PC-3 (cell line): ENCODE measurements around the gene CTSF. TPM values are rescaled to one million over a fixed set of nuclear protein-coding genes. Genes with fewer than 3 reads are reported as not detected.

Source experiments
- ATAC-seq: fragments of 200-7000 bp; cut with Tn5 transposase; 2 replicates; pipeline ENCODE4 v1.9.1; 2020; ENCODE audit warnings: mild to moderate bottlenecking, moderate library complexity
- BruUV-seq: library from RNA; stranded (reverse); fragments of 400-500 nt; replicated peaks from 2 replicates; lab custom pipeline; 2021; lab: Mats Ljungman, UMichigan
- CTCF ChIA-PET: fragments of 300-600 bp; sonication (Branson Sonifier 250); formaldehyde crosslinking; loops from one replicate; lab custom pipeline; 2022; ENCODE audit warnings: antibody characterized with exemption; lab: Charles Lee
- POLR2A ChIA-PET: fragments of 300-600 bp; sonication (Branson Sonifier 250); formaldehyde crosslinking; loops from one replicate; lab custom pipeline; 2022; ENCODE audit warnings: antibody characterized with exemption; ENCODE audit not compliant: unreplicated experiment; lab: Charles Lee
- DNase-seq: peaks from one replicate; pipeline ENCODE4 v3.0.0-alpha.2; 2015
- H2AFZ ChIP-seq: fragments of 300-600 bp; sonication (generic); 2 replicates; pipeline ENCODE4 v1.6.0; 2016; ENCODE audit warnings: antibody characterized with exemption, low read length
- H3F3A ChIP-seq: fragments of 300-600 bp; sonication (generic); one replicate; pipeline ENCODE4 v1.6.0; 2017; ENCODE audit warnings: antibody characterized with exemption, low read length, control low read depth, mild to moderate bottlenecking; ENCODE audit not compliant: unreplicated experiment
- H3K27ac ChIP-seq: fragments of 300-600 bp; sonication (generic); 2 replicates; pipeline ENCODE4 v1.5.1; 2016; ENCODE audit warnings: mild to moderate bottlenecking, low read length
- H3K27me3 ChIP-seq: fragments of 300-600 bp; sonication (generic); 2 replicates; pipeline ENCODE4 v1.6.1; 2016; ENCODE audit warnings: low read length, mixed read lengths
- H3K36me3 ChIP-seq: fragments of 300-600 bp; sonication (generic); 2 replicates; pipeline ENCODE4 v1.6.1; 2016; ENCODE audit warnings: low read depth, mixed run types, low read length, mixed read lengths
- H3K4me1 ChIP-seq: fragments of 300-600 bp; sonication (generic); 2 replicates; pipeline ENCODE4 v1.5.1; 2016; ENCODE audit warnings: low read length; ENCODE audit not compliant: insufficient read depth
- H3K4me2 ChIP-seq: fragments of 300-600 bp; sonication (generic); 2 replicates; pipeline ENCODE4 v1.6.0; 2016; ENCODE audit warnings: low read length
- H3K4me3 ChIP-seq: fragments of 300-600 bp; sonication (generic); 2 replicates; pipeline ENCODE4 v1.5.1; 2016; ENCODE audit warnings: mild to moderate bottlenecking, low read length, mixed read lengths
- H3K79me2 ChIP-seq: fragments of 300-600 bp; sonication (generic); 2 replicates; pipeline ENCODE4 v1.6.1; 2017; ENCODE audit warnings: low read length, mixed read lengths
- H3K9ac ChIP-seq: fragments of 300-600 bp; sonication (generic); 2 replicates; pipeline ENCODE4 v1.6.0; 2016; ENCODE audit warnings: mild to moderate bottlenecking, low read length
- H3K9me2 ChIP-seq: fragments of 300-600 bp; sonication (generic); replicated peaks from 2 replicates; pipeline ENCODE4 v1.6.1; 2016; ENCODE audit warnings: mixed run types, low read length, mixed read lengths
- H3K9me3 ChIP-seq: fragments of 300-600 bp; sonication (generic); 2 replicates; pipeline ENCODE4 v1.6.1; 2016; ENCODE audit warnings: low read length, mixed read lengths
- H4K20me1 ChIP-seq: fragments of 300-600 bp; sonication (generic); 2 replicates; pipeline ENCODE4 v1.6.1; 2016; ENCODE audit warnings: low read length, mixed read lengths
- CTCF ChIP-seq: fragments of 300-600 bp; sonication (generic); conservative IDR thresholded peaks from 2 replicates; pipeline ENCODE4 v1.5.1; 2017; ENCODE audit warnings: antibody characterized with exemption, low read depth, mild to moderate bottlenecking, low read length
- EZH2 ChIP-seq: fragments of 300-600 bp; sonication (generic); IDR thresholded peaks from one replicate; pipeline ENCODE4 v1.6.1; 2017; ENCODE audit warnings: antibody characterized with exemption, mild to moderate bottlenecking, low read length; ENCODE audit not compliant: unreplicated experiment
- EZH2phosphoT487 ChIP-seq: fragments of 300-600 bp; sonication (generic); IDR thresholded peaks from 2 replicates; pipeline ENCODE4 v1.6.1; 2018; ENCODE audit warnings: mild to moderate bottlenecking, antibody characterized with exemption, low read length, borderline replicate concordance
- intact Hi-C: fragments of 100-400 bp; cut with micrococcal nuclease; formaldehyde crosslinking; loops from 2 replicates; pipeline ENCODE4 v1.9.0; 2023
- total RNA-seq: library from RNA; depleted of rRNA; stranded (reverse); fragments of >200 nt; gene quantifications from 2 replicates; pipeline ENCODE4 v1.2.3, GENCODE V29; 2014

Gene CTSF
- total RNA-seq, 1 experiment from 2014 or later = 9.4 TPM

- no peak for ATAC-seq
- intact Hi-C loops = loop anchor here (2.0 kb wide), 1 partner anchor 69 kb away; the partner anchor contains the start of gene RBM14
- POLR2A ChIA-PET = no interaction called here
Measured at GRCh38 chr11:66547662-66548009, 20.8 kb downstream of the CTSF start.

DNA sequence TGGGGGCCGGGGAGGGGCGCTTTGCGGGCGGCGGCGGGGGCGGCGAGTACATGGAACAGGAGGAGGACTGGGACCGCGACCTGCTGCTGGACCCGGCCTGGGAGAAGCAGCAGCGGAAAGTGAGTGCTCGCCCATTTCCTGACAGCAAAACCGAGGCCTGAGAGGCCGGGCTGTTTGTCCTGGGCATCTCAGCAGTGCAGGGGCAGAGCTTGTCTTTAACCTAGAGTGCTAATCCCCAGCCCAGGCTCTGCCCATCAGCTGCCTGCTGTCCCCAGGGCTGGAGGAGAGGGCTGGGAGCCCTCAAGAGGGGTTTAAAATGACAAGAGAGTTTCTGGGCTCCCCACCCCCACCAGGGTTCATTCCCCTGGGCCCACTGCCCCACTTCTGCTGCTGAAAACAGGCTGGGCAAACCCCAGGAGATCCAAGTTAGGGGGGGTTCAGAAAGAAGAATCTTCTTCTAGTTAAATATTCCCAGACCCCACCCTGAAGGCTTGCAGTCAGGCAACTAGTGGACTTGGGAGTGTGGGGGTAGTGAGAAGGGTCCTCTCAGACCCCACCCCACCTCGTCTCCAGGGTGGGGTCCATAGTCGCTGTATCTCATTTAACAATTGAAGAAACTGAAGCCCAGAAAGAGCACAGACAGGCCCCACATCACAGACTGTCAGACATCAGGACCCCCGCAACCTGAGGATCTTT is 21.3 kb downstream of the CTSF start:
- Histone ChIP-seq H3K36me3 (no peaks in the 10 kb centered on the region), H3F3A (no peaks in the 10 kb centered on the region), H2AFZ (peak overlapping the region; percentile 96; the same call in 1 of the 2 replicates), H3K9ac (no peak overlapping the region), H3K9me3 (no peaks in the 10 kb centered on the region), H3K9me2 (no peaks in the 10 kb centered on the region), H3K4me1 (peaks cover 17% of the 10 kb centered on the region), H3K79me2 (0 out of 2 replicates have a peak, but pooled peaks cover 4% of the 10 kb centered on the region), H3K27me3 (no peaks in the 10 kb centered on the region), H3K4me3 (no peak overlapping the region; the same call in 1 of the 2 replicates), H4K20me1 (no peaks in the 10 kb centered on the region), H3K4me2 (peak overlapping the region; percentile 88), H3K27ac (no peak overlapping the region)
- ChIA-PET POLR2A (no interaction called here), CTCF (no interaction called here)
- DNase-seq (no peak), ATAC-seq (no peak)
- intact Hi-C loops = loop anchor here (1.0 to 2.0 kb wide), 2 partner anchors 45 to 70 kb away; partner anchors contain the start of gene RBM14
- TF ChIP-seq EZH2 (no peak), CTCF (no peak), EZH2phosphoT487 (no peak)
- BruUV-seq = no TSS peak

More at GRCh38 chr11:66547662-66548009, 20.8 kb downstream of the CTSF start:
- H3K27ac ChIP-seq = no peak overlapping the region
- no peak for DNase-seq
- no peaks in the 10 kb centered on the region for H3K36me3 ChIP-seq
- no peak overlapping the region for H3K4me2 ChIP-seq
- no peaks in the 10 kb centered on the region for H3K27me3 ChIP-seq
- no peak overlapping the region for H3K4me3 ChIP-seq
- H4K20me1 ChIP-seq = no peaks in the 10 kb centered on the region
- no peaks in the 10 kb centered on the region for H3K9me3 ChIP-seq
- 0 out of 2 replicates have a peak, but pooled peaks cover 4% of the 10 kb centered on the region for H3K79me2 ChIP-seq
- CTCF ChIA-PET = no interaction called here
- TF ChIP-seq CTCF = no peak
- no peak for TF ChIP-seq EZH2phosphoT487
- TF ChIP-seq EZH2 = no peak
- no peak overlapping the region for H2AFZ ChIP-seq
- no peaks in the 10 kb centered on the region for H3K9me2 ChIP-seq
- no peaks in the 10 kb centered on the region for H3F3A ChIP-seq
- no TSS peak for BruUV-seq
- peaks cover 12% of the 10 kb centered on the region for H3K4me1 ChIP-seq
- no peak overlapping the region for H3K9ac ChIP-seq
